DOHH2 (cell line): ENCODE results near the gene MRTFB.

ENCODE experiments used
- CTCF ChIP-seq: fragments of 200-600 bp; sonication (generic); IDR thresholded peaks from one replicate; pipeline ENCODE4 v1.5.1; 2014; ENCODE audit warnings: antibody characterized with exemption, mild to moderate bottlenecking, low read depth, low read length; ENCODE audit not compliant: poor library complexity, severe bottlenecking
- EZH2phosphoT487 ChIP-seq: fragments of 200-600 bp; sonication (generic); IDR thresholded peaks from 2 replicates; pipeline ENCODE4 v1.6.1; 2017; ENCODE audit warnings: borderline replicate concordance, mild to moderate bottlenecking, antibody characterized with exemption, low read length, moderate library complexity, mixed read lengths

- TF ChIP-seq CTCF (no peak), EZH2phosphoT487 (no peak)
These were observed 238.8 kb downstream of the MRTFB start for GRCh38 chr16:14309906-14310305.
